HCT116 (cell line): ENCODE results near the gene ADCK2. TPM values are rescaled to one million over a fixed set of nuclear protein-coding genes. Genes with fewer than 3 reads are reported as not detected.

Experiments
- ATAC-seq: fragments of 200-7000 bp; cut with Tn5 transposase; 2 replicates; pipeline ENCODE4 v1.9.1; 2020; ENCODE audit warnings: mild to moderate bottlenecking, moderate library complexity
- BruUV-seq: library from RNA; stranded (reverse); fragments of 400-500 nt; replicated peaks from 2 replicates; lab custom pipeline; 2021; lab: Mats Ljungman, UMichigan
- CTCF ChIA-PET: fragments of 300-600 bp; sonication (Branson Sonifier 250); formaldehyde crosslinking; loops from one replicate; lab custom pipeline; 2021; ENCODE audit warnings: antibody characterized with exemption; lab: Charles Lee
- POLR2A ChIA-PET: fragments of 300-600, 350-600 bp; sonication (Branson Sonifier 250); formaldehyde crosslinking; loops from one replicate; lab custom pipeline; 2021; ENCODE audit warnings: antibody characterized with exemption; lab: Charles Lee
- RAD21 ChIA-PET, 2 experiments: fragments of 300-600 bp; sonication (Branson Sonifier 250); formaldehyde crosslinking; loops; one replicate each; lab custom pipeline; 2023; ENCODE audit warnings: low total read pairs in 2 of 2; ENCODE audit not compliant: uncharacterized antibody in 2 of 2, unreplicated experiment in 2 of 2, low non-redundant PET in 1 of 2; lab: Charles Lee
- DNase-seq: peaks from one replicate; pipeline ENCODE4 v3.0.0-alpha.2; 2010; ENCODE audit warnings: low read depth, low spot score
- H2AFZ ChIP-seq: fragments of 200-600 bp; shearing (Covaris generic), sonication (generic); 2 replicates; pipeline ENCODE4 v1.6.1; 2017; ENCODE audit warnings: low read depth, mixed run types, mixed read lengths, antibody characterized with exemption, low read length; ENCODE audit not compliant: poor library complexity, severe bottlenecking
- H3K27ac ChIP-seq: 2 replicates; pipeline ENCODE4 v1.5.1; 2012; ENCODE audit warnings: low read depth, low read length
- H3K27me3 ChIP-seq: fragments of 200-600 bp; sonication (generic); 2 replicates; pipeline ENCODE4 v1.6.1; 2016; ENCODE audit warnings: mixed run types, low read length, mixed read lengths; ENCODE audit not compliant: insufficient read depth
- H3K36me3 ChIP-seq, 2 experiments: fragments of 200-500 bp in 1 of 2; fragments of 200-600 bp in 1 of 2; sonication (Bioruptor generic) in 1 of 2; sonication (generic) in 1 of 2; 2 replicates each; pipeline versions ENCODE4 v1.5.1 to v1.6.1; 2014 to 2016; ENCODE audit warnings: low read length in 2 of 2, inconsistent platforms in 1 of 2, mixed read lengths in 1 of 2, mixed run types in 1 of 2; ENCODE audit not compliant: insufficient read depth in 2 of 2, control insufficient read depth in 1 of 2
- H3K4me1 ChIP-seq, 2 experiments: fragments of 200-600 bp in 1 of 2; sonication (generic) in 1 of 2; 2 replicates each; pipeline versions ENCODE4 v1.5.1 to v1.6.1; 2012 to 2017; ENCODE audit warnings: low read length in 2 of 2, inconsistent platforms in 1 of 2, mild to moderate bottlenecking in 1 of 2, mixed read lengths in 1 of 2, mixed run types in 1 of 2, moderate library complexity in 1 of 2; ENCODE audit not compliant: insufficient read depth in 2 of 2, control insufficient read depth in 1 of 2
- H3K4me2 ChIP-seq: fragments of 200-600 bp; sonication (generic); 2 replicates; pipeline ENCODE4 v1.6.1; 2017; ENCODE audit warnings: mixed run types, low read length, mixed read lengths
- H3K4me3 ChIP-seq, 2 experiments: fragments of 200-600 bp in 1 of 2; sonication (generic) in 1 of 2; replicated peaks in 1 of 2; 2 replicates each; pipeline ENCODE4 v1.5.1; 2011 to 2016; ENCODE audit warnings: low read length in 2 of 2, control low read depth in 1 of 2, low read depth in 1 of 2, mild to moderate bottlenecking in 1 of 2, mixed read lengths in 1 of 2, mixed run types in 1 of 2
- H3K79me2 ChIP-seq: fragments of 200-600 bp; sonication (generic); 2 replicates; pipeline ENCODE4 v1.6.1; 2017; ENCODE audit warnings: mild to moderate bottlenecking, mixed run types, low read length, moderate library complexity, mixed read lengths; ENCODE audit not compliant: insufficient read depth
- H3K9ac ChIP-seq: fragments of 200-600 bp; sonication (generic); 2 replicates; pipeline ENCODE4 v1.6.1; 2016; ENCODE audit warnings: low read length, mixed read lengths
- H3K9me2 ChIP-seq: fragments of 200-600 bp; sonication (generic), shearing (Covaris generic); 2 replicates; pipeline ENCODE4 v1.6.1; 2017; ENCODE audit warnings: mixed run types, mild to moderate bottlenecking, moderate library complexity; ENCODE audit not compliant: insufficient read depth
- H3K9me3 ChIP-seq, 2 experiments: fragments of 200-500 bp in 1 of 2; fragments of 200-600 bp in 1 of 2; sonication (Bioruptor generic) in 1 of 2; sonication (generic) in 1 of 2; 2 replicates each; pipeline ENCODE4 v1.6.1; 2014 to 2017; ENCODE audit warnings: low read length in 2 of 2, mixed read lengths in 2 of 2, inconsistent platforms in 1 of 2, low read depth in 1 of 2, mild to moderate bottlenecking in 1 of 2, mixed run types in 1 of 2, moderate library complexity in 1 of 2; ENCODE audit not compliant: control insufficient read depth in 1 of 2, insufficient read depth in 1 of 2
- H4K20me1 ChIP-seq: fragments of 200-600 bp; sonication (generic), shearing (Covaris generic); 2 replicates; pipeline ENCODE4 v1.6.1; 2017; ENCODE audit warnings: mixed run types, mild to moderate bottlenecking, moderate library complexity; ENCODE audit not compliant: insufficient read depth
- ELF1 ChIP-seq: IDR thresholded peaks from 2 replicates; pipeline ENCODE4 v1.6.1; 2012; ENCODE audit warnings: low read depth, borderline replicate concordance
- EZH2phosphoT487 ChIP-seq: fragments of 200-600 bp; IDR thresholded peaks from 2 replicates; pipeline ENCODE4 v1.6.1; 2018; ENCODE audit warnings: antibody characterized with exemption, borderline replicate concordance
- RAD21 ChIP-seq: IDR thresholded peaks from 2 replicates; pipeline ENCODE4 v1.6.1; 2012; ENCODE audit warnings: low read depth, mild to moderate bottlenecking
- SRF ChIP-seq: IDR thresholded peaks from 2 replicates; pipeline ENCODE4 v1.6.1; 2012; ENCODE audit warnings: low read depth
- ZFX ChIP-seq: fragments of 450-650 bp; IDR thresholded peaks from 2 replicates; pipeline ENCODE4 v1.6.1; 2017
- intact Hi-C: fragments of 100-400 bp; cut with micrococcal nuclease; formaldehyde crosslinking; loops from 2 replicates; pipeline ENCODE4 v1.10.0; 2022
- total RNA-seq: library from RNA; stranded (reverse); gene quantifications from one replicate; pipeline ENCODE4 v1.2.1, GENCODE V29; 2021; ENCODE audit not compliant: unreplicated experiment
- TF ChIP-seq, protein P1 (sequence below): IDR thresholded peaks from 2 replicates; pipeline ENCODE4 v1.6.1; 2012; ENCODE audit warnings: low read depth
- TF ChIP-seq, protein P2 (sequence below), 3 experiments: fragments of 200-600 bp in 1 of 3; sonication (generic) in 1 of 3; IDR thresholded peaks in 2 of 3; conservative IDR thresholded peaks in 1 of 3; 2 replicates each; pipeline ENCODE4 v1.5.1; 2012 to 2017; ENCODE audit warnings: low read depth in 2 of 3, low read length in 2 of 3, antibody characterized with exemption in 1 of 3, borderline replicate concordance in 1 of 3, control low read depth in 1 of 3, mild to moderate bottlenecking in 1 of 3, mixed read lengths in 1 of 3, mixed run types in 1 of 3, moderate library complexity in 1 of 3; ENCODE audit not compliant: insufficient read depth in 1 of 3
- TF ChIP-seq, protein P3 (sequence below): IDR thresholded peaks from 2 replicates; pipeline ENCODE4 v1.6.1; 2012

Gene ADCK2
- total RNA-seq, 1 experiment from 2014 or later = 16.9 TPM

DNA sequence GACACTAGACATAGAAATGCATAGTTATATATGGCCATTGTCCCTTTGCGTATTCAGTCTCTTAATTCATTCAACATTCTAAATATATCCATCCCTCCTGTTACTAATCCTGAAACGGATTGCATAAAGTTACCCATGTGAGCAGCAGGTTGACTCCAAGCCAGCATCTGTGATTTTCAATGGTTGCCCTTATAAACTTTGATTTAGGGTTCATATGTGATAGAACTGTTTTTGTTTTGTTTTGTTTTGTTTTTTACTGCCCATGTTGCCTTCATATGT lies 18.7 kb upstream of the ADCK2 start:
- no peaks in the 10 kb centered on the region for H3K36me3 ChIP-seq
- no peaks in the 10 kb centered on the region for H3K9me2 ChIP-seq
- no TSS peak for BruUV-seq
- no peak overlapping the region for H3K4me3 ChIP-seq
- peaks cover 0 to 15% of the 10 kb centered on the region in 2 experiments; a peak in 2 of 4 replicates for H3K4me1 ChIP-seq
- no peaks in the 10 kb centered on the region for H4K20me1 ChIP-seq
- DNase-seq = no peak
- ChIA-PET POLR2A (no interaction called here), RAD21 (interaction anchor here (0.5 to 1.6 kb wide), 3 partner anchors 26 to 137 kb away, joined by 3 to 22 read pairs (median 18); no protein-coding TSS in a partner anchor), CTCF (interaction anchor here (0.6 to 2.4 kb wide), 11 partner anchors 137 to 361 kb away, joined by 3 to 60 read pairs (median 6); partner anchors contain the start of genes MKRN1 and MRPS33)
- no peak overlapping the region for H3K9ac ChIP-seq
- no peaks in the 10 kb centered on the region for H3K9me3 ChIP-seq
- H2AFZ ChIP-seq = no peak overlapping the region
- no peaks in the 10 kb centered on the region for H3K79me2 ChIP-seq
- ATAC-seq = no peak
- intact Hi-C loops = no loop called here
- no peak overlapping the region for H3K27ac ChIP-seq
- H3K4me2 ChIP-seq = no peak overlapping the region
- TF ChIP-seq EZH2phosphoT487 (no peak), SRF (no peak)
- TF ChIP-seq, protein P1, sequence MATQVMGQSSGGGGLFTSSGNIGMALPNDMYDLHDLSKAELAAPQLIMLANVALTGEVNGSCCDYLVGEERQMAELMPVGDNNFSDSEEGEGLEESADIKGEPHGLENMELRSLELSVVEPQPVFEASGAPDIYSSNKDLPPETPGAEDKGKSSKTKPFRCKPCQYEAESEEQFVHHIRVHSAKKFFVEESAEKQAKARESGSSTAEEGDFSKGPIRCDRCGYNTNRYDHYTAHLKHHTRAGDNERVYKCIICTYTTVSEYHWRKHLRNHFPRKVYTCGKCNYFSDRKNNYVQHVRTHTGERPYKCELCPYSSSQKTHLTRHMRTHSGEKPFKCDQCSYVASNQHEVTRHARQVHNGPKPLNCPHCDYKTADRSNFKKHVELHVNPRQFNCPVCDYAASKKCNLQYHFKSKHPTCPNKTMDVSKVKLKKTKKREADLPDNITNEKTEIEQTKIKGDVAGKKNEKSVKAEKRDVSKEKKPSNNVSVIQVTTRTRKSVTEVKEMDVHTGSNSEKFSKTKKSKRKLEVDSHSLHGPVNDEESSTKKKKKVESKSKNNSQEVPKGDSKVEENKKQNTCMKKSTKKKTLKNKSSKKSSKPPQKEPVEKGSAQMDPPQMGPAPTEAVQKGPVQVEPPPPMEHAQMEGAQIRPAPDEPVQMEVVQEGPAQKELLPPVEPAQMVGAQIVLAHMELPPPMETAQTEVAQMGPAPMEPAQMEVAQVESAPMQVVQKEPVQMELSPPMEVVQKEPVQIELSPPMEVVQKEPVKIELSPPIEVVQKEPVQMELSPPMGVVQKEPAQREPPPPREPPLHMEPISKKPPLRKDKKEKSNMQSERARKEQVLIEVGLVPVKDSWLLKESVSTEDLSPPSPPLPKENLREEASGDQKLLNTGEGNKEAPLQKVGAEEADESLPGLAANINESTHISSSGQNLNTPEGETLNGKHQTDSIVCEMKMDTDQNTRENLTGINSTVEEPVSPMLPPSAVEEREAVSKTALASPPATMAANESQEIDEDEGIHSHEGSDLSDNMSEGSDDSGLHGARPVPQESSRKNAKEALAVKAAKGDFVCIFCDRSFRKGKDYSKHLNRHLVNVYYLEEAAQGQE = no peak
- H3K27me3 ChIP-seq = no peaks in the 10 kb centered on the region

DNA sequence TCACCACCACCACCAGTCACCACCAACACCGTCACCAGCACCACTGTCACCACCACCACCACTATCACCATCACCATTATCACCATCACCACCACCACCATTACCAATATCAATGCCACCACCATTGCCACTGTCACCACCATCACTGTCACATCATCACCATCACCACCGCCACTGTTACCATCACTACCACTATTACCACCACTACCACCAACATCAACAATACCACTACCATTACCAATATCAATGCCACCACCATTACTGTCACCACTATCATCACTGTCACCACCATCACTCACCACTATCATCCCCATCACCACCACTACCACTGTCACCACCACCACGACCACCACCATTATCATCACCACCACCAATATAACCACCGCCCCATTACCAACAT lies 18.1 kb upstream of the ADCK2 start:
- Histone ChIP-seq H3K4me1 (peaks cover 0 to 11% of the 10 kb centered on the region in 2 experiments; a peak in 1 of 4 replicates), H2AFZ (no peak overlapping the region), H3K79me2 (no peaks in the 10 kb centered on the region), H3K4me2 (no peak overlapping the region), H4K20me1 (no peaks in the 10 kb centered on the region), H3K9me2 (no peaks in the 10 kb centered on the region), H3K36me3 (no peaks in the 10 kb centered on the region), H3K27ac (no peak overlapping the region), H3K9me3 (no peaks in the 10 kb centered on the region), H3K27me3 (no peaks in the 10 kb centered on the region), H3K4me3 (no peak overlapping the region), H3K9ac (no peak overlapping the region)
- TF ChIP-seq ELF1 = no peak
- no peak for TF ChIP-seq RAD21
- TF ChIP-seq EZH2phosphoT487 = no peak
- TF ChIP-seq, protein P2, sequence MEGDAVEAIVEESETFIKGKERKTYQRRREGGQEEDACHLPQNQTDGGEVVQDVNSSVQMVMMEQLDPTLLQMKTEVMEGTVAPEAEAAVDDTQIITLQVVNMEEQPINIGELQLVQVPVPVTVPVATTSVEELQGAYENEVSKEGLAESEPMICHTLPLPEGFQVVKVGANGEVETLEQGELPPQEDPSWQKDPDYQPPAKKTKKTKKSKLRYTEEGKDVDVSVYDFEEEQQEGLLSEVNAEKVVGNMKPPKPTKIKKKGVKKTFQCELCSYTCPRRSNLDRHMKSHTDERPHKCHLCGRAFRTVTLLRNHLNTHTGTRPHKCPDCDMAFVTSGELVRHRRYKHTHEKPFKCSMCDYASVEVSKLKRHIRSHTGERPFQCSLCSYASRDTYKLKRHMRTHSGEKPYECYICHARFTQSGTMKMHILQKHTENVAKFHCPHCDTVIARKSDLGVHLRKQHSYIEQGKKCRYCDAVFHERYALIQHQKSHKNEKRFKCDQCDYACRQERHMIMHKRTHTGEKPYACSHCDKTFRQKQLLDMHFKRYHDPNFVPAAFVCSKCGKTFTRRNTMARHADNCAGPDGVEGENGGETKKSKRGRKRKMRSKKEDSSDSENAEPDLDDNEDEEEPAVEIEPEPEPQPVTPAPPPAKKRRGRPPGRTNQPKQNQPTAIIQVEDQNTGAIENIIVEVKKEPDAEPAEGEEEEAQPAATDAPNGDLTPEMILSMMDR (IDR thresholded peaks at IDR 0.05 in 2 of 3, conservative IDR thresholded peaks at IDR 0.05 in 1 of 3; ENCODE audit: borderline replicate concordance in 1 of 3, insufficient read depth in 1 of 3, low read depth in 2 of 3, low read length in 2 of 3) = no peak
- TF ChIP-seq, protein P3, sequence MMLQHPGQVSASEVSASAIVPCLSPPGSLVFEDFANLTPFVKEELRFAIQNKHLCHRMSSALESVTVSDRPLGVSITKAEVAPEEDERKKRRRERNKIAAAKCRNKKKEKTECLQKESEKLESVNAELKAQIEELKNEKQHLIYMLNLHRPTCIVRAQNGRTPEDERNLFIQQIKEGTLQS = no peak
- TF ChIP-seq ZFX = no peak
- ChIA-PET CTCF (no interaction called here), POLR2A (no interaction called here), RAD21 (no interaction called here)
- ATAC-seq (no peak), DNase-seq (no peak)
- intact Hi-C loops = no loop called here
- no TSS peak for BruUV-seq
